GM12878 (cell line): ENCODE results near the gene ELP2. TPM values are rescaled to one million over a fixed set of nuclear protein-coding genes. Genes with fewer than 3 reads are reported as not detected.

ENCODE experiments used
- ATAC-seq: fragments of 200-7000 bp; cut with Tn5 transposase; 3 replicates; pipeline ENCODE4 v1.9.1; 2020; ENCODE audit warnings: mild to moderate bottlenecking, moderate library complexity
- BruUV-seq: library from RNA; stranded (reverse); fragments of 400-500 nt; replicated peaks from 2 replicates; lab custom pipeline; 2021; lab: Mats Ljungman, UMichigan
- CTCF ChIA-PET: fragments of 300-600 bp; sonication (Branson Sonifier 250); formaldehyde crosslinking; extraction: SDS; loops from one replicate; lab custom pipeline; 2021; ENCODE audit warnings: inconsistent platforms; lab: Yijun Ruan, JAX
- POLR2A ChIA-PET: fragments of 350-600 bp; formaldehyde crosslinking; extraction: SDS; loops from one replicate; lab custom pipeline; 2021; ENCODE audit warnings: inconsistent platforms; lab: Charles Lee
- RAD21 ChIA-PET: fragments of 300-600 bp; sonication (Branson Sonifier 250); formaldehyde crosslinking; loops from one replicate; lab custom pipeline; 2023; ENCODE audit warnings: antibody characterized with exemption; ENCODE audit not compliant: unreplicated experiment; lab: Charles Lee
- SMC1A ChIA-PET: fragments of 300-600 bp; sonication (Branson Sonifier 250); formaldehyde crosslinking; loops from one replicate; lab custom pipeline; 2023; ENCODE audit not compliant: unreplicated experiment, uncharacterized antibody; lab: Charles Lee
- DNase-seq: peaks from one replicate; pipeline ENCODE4 v3.0.0-alpha.2; 2011; ENCODE audit warnings: low read depth, low spot score
- FAIRE-seq: peaks from 3 replicates; lab custom pipeline; 2011; peaks lifted over from hg19 to GRCh38; lab: Jason Lieb, UNC
- H2AFZ ChIP-seq: 2 replicates; pipeline ENCODE4 v1.6.0; 2011; ENCODE audit warnings: low read depth, low read length, control low read depth; ENCODE audit not compliant: control insufficient read depth
- H3K27ac ChIP-seq: 2 replicates; pipeline ENCODE4 v1.5.1; 2011; ENCODE audit warnings: control low read depth; ENCODE audit not compliant: control insufficient read depth, insufficient read depth
- H3K27me3 ChIP-seq, 2 experiments: replicated peaks in 1 of 2; 2 replicates each; pipeline versions ENCODE4 v1.6.0 to v1.6.1; 2011; ENCODE audit warnings: low read length in 1 of 2; ENCODE audit not compliant: control insufficient read depth in 2 of 2, insufficient read depth in 2 of 2
- H3K36me3 ChIP-seq, 2 experiments: 2 replicates each; pipeline ENCODE4 v1.5.1; 2011; ENCODE audit warnings: low read length in 1 of 2; ENCODE audit not compliant: control insufficient read depth in 2 of 2, insufficient read depth in 2 of 2
- H3K4me1 ChIP-seq: 2 replicates; pipeline ENCODE4 v1.6.1; 2011; ENCODE audit warnings: mild to moderate bottlenecking, low read length, moderate library complexity, mixed read lengths; ENCODE audit not compliant: control insufficient read depth, insufficient read depth
- H3K4me2 ChIP-seq: 2 replicates; pipeline ENCODE4 v1.6.0; 2011; ENCODE audit warnings: control low read depth; ENCODE audit not compliant: control insufficient read depth, insufficient read depth
- H3K4me3 ChIP-seq: fragments of 200-600 bp; sonication (generic); 2 replicates; pipeline ENCODE4 v1.5.1; 2016
- H3K79me2 ChIP-seq: 2 replicates; pipeline ENCODE4 v1.6.0; 2011; ENCODE audit warnings: low read length; ENCODE audit not compliant: control insufficient read depth, insufficient read depth
- H3K9ac ChIP-seq: 2 replicates; pipeline ENCODE4 v1.8.0; 2011; ENCODE audit warnings: low read length, control low read depth, mixed read lengths; ENCODE audit not compliant: control insufficient read depth, insufficient read depth
- H3K9me3 ChIP-seq: replicated peaks from 3 replicates; pipeline ENCODE4 v1.5.1; 2011; ENCODE audit warnings: mild to moderate bottlenecking, low read length; ENCODE audit not compliant: control insufficient read depth, insufficient read depth
- H4K20me1 ChIP-seq: 2 replicates; pipeline ENCODE4 v1.6.0; 2011; ENCODE audit not compliant: control insufficient read depth, insufficient read depth
- FOXM1 ChIP-seq: IDR thresholded peaks from 2 replicates; pipeline ENCODE4 v1.6.1; 2012; ENCODE audit warnings: low read depth, mild to moderate bottlenecking, inconsistent platforms, low read length, moderate library complexity
- PAX5 ChIP-seq: IDR thresholded peaks from 2 replicates; pipeline ENCODE4 v1.6.1; 2011; ENCODE audit warnings: low read depth, low read length, borderline replicate concordance
- RBBP5 ChIP-seq: fragments of 200-600 bp; sonication (generic); conservative IDR thresholded peaks from 2 replicates; pipeline ENCODE4 v1.6.1; 2016
- SMAD1 ChIP-seq: fragments of 450-650 bp; IDR thresholded peaks from 2 replicates; pipeline ENCODE4 v1.6.1; 2018; ENCODE audit warnings: mild to moderate bottlenecking, low read depth; ENCODE audit not compliant: partially characterized antibody
- SMAD5 ChIP-seq: IDR thresholded peaks from 2 replicates; pipeline ENCODE4 v1.6.1; 2016; ENCODE audit warnings: antibody characterized with exemption, low read depth
- WGBS: methylation state at CpG from one replicate; pipeline ENCODE4 v1.1.6; 2016; ENCODE audit warnings: low lambda C conversion rate; ENCODE audit not compliant: insufficient replicate concordance, insufficient coverage; ENCODE audit errors: missing lambda C conversion rate; 5-methylcytosine and 5-hydroxymethylcytosine counted together
- in situ Hi-C: fragments of 300-500 bp; cut with MboI; formaldehyde crosslinking; loops from 9 replicates; pipeline ENCODE4 v1.14.3; 2018; ENCODE audit warnings: mixed read lengths
- intact Hi-C: fragments of 100-400 bp; cut with micrococcal nuclease; formaldehyde crosslinking; loops from one replicate; pipeline ENCODE4 v1.14.2; 2022; ENCODE audit not compliant: unreplicated experiment
- polyA plus RNA-seq, 11 experiments: library from polyadenylated mRNA; depleted of rRNA in 4 of 11; unstranded in 6 of 11; stranded (reverse) in 5 of 11; fragments of >200 nt; fragmentation: Nextera tagmentation in 4 of 11; fragmentation: Illumina TruSeq in 1 of 11; extraction: Ambion mirVana in 4 of 11; extraction: Trizol in 1 of 11; gene quantifications; 1 replicate in 1 of 11; 2 replicates in 10 of 11; pipeline versions ENCODE4 v1.2.1 to v1.2.3, GENCODE V29; 2011 to 2016; ENCODE audit warnings: inconsistent platforms in 2 of 11, missing spikeins in 2 of 11, low read depth in 1 of 11
- total RNA-seq, 4 experiments: library from RNA; depleted of rRNA in 3 of 4; stranded (reverse); fragments of >200 nt in 3 of 4; fragmentation: Illumina TruSeq in 1 of 4; extraction: Trizol in 1 of 4; gene quantifications; 2 replicates each; pipeline versions ENCODE4 v1.2.1 to v1.2.3, GENCODE V29; 2013 to 2021
- TF ChIP-seq, protein P1 (sequence below): fragments of 450-650 bp; IDR thresholded peaks from 2 replicates; pipeline ENCODE4 v1.6.1; 2016; ENCODE audit warnings: mild to moderate bottlenecking, moderate library complexity, borderline replicate concordance

ELP2 gene
- total and polyA plus RNA-seq, 10 of the 15 experiments (the other 5 are each of a cell fraction or from before 2014, with no cell fraction given): 56.9 to 134 (median 88.5) TPM

DNA sequence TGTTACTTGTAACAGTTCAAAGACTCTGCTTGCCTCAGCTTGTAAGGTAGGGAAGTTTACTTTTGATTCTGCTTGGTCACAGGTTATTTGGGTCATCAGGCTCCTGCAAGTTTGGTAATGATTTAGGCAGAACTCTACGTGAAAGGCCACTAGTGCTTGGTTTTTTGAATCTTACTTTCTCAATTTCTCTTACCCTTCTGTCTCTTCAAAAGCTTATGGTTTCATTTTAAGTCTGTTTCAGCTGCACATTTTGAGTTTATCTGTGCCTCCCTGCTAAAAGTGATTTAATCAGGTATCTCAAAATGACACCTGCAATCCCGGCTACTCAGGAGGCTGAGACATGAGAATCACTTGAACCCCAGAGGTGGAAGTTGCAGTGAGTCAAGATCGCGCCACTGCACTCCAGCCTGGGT is 31.3 kb downstream of the ELP2 start:
- BruUV-seq: no TSS peak
- SMC1A ChIA-PET: interaction anchor here (0.8 kb wide), 2 partner anchors 33 to 66 kb away, joined by 3 read pairs; no protein-coding TSS in a partner anchor
- Histone ChIP-seq H3K27ac (no peak overlapping the region), H3K4me3 (no peak overlapping the region), H3K79me2 (no peaks in the 10 kb centered on the region)
- intact Hi-C loops: no loop called here
- CTCF ChIA-PET: interaction anchor here (0.6 to 1.7 kb wide), 4 partner anchors 10 to 1344 kb away, joined by 3 to 4 read pairs (median 4); no protein-coding TSS in a partner anchor
- no peak for TF ChIP-seq SMAD1
- TF ChIP-seq, protein P1, sequence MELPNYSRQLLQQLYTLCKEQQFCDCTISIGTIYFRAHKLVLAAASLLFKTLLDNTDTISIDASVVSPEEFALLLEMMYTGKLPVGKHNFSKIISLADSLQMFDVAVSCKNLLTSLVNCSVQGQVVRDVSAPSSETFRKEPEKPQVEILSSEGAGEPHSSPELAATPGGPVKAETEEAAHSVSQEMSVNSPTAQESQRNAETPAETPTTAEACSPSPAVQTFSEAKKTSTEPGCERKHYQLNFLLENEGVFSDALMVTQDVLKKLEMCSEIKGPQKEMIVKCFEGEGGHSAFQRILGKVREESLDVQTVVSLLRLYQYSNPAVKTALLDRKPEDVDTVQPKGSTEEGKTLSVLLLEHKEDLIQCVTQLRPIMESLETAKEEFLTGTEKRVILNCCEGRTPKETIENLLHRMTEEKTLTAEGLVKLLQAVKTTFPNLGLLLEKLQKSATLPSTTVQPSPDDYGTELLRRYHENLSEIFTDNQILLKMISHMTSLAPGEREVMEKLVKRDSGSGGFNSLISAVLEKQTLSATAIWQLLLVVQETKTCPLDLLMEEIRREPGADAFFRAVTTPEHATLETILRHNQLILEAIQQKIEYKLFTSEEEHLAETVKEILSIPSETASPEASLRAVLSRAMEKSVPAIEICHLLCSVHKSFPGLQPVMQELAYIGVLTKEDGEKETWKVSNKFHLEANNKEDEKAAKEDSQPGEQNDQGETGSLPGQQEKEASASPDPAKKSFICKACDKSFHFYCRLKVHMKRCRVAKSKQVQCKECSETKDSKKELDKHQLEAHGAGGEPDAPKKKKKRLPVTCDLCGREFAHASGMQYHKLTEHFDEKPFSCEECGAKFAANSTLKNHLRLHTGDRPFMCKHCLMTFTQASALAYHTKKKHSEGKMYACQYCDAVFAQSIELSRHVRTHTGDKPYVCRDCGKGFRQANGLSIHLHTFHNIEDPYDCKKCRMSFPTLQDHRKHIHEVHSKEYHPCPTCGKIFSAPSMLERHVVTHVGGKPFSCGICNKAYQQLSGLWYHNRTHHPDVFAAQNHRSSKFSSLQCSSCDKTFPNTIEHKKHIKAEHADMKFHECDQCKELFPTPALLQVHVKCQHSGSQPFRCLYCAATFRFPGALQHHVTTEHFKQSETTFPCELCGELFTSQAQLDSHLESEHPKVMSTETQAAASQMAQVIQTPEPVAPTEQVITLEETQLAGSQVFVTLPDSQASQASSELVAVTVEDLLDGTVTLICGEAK: no peak
- no peak for TF ChIP-seq PAX5
- no peak for TF ChIP-seq FOXM1
- TF ChIP-seq SMAD5: no peak
- TF ChIP-seq RBBP5: no peak
- TF ChIP-seq, all 136 proteins: peak for 0
- DNase-seq (no peak), FAIRE-seq (no peak), ATAC-seq (no peak)
- Histone ChIP-seq H3K4me2 (no peak overlapping the region), H3K9me3 (no peaks in the 10 kb centered on the region), H2AFZ (no peak overlapping the region), H4K20me1 (no peaks in the 10 kb centered on the region), H3K36me3 (peaks cover 6 to 29% of the 10 kb centered on the region in 2 experiments), H3K9ac (no peak overlapping the region), H3K27me3 (no peaks in the 10 kb centered on the region), H3K4me1 (no peaks in the 10 kb centered on the region)
- POLR2A ChIA-PET: no interaction called here
- 24% methylated on average over 4 of the region's 4 CpGs for WGBS
- RAD21 ChIA-PET: no interaction called here
- in situ Hi-C loops: no loop called here
